Gastroesophageal sphincter (tissue), 4 donors: ENCODE data around the gene ADAM22. TPM values are rescaled to one million over a fixed set of nuclear protein-coding genes. Genes with fewer than 3 reads are reported as not detected.

Experiments used
- ATAC-seq: fragments of 150-250 bp; one replicate; pipeline ENCODE4 v1.9.1; 2016; ENCODE audit warnings: mild to moderate bottlenecking, moderate library complexity
- H3K27ac ChIP-seq, 4 donors: fragments of 200-600 bp; sonication (generic) in 3 of 4; 1 replicate in 3 of 4; 2 replicates in 1 of 4; pipeline ENCODE4 v1.5.1; 2016 to 2019
- H3K27me3 ChIP-seq: fragments of 200-600 bp; sonication (generic); one replicate; pipeline ENCODE4 v1.5.1; 2019
- H3K36me3 ChIP-seq, 2 donors: fragments of 200-600 bp; sonication (generic); one replicate each; pipeline ENCODE4 v1.5.1; 2019; ENCODE audit warnings: control low read depth in 1 of 2
- H3K4me1 ChIP-seq, 3 donors: fragments of 200-600 bp; sonication (generic); 1 replicate in 2 of 3; 2 replicates in 1 of 3; pipeline ENCODE4 v1.5.1; 2016 to 2019; ENCODE audit warnings: control low read depth in 2 of 3
- H3K4me3 ChIP-seq, 2 donors: fragments of 200-600 bp; sonication (generic); one replicate each; pipeline ENCODE4 v1.5.1; 2019; ENCODE audit warnings: mild to moderate bottlenecking in 1 of 2, moderate library complexity in 1 of 2
- H3K9me3 ChIP-seq, 3 donors: fragments of 200-600 bp; sonication (generic); one replicate each; pipeline ENCODE4 v1.5.1; 2017 to 2019; ENCODE audit warnings: control low read depth in 2 of 3
- CTCF ChIP-seq, 4 experiments: fragments of 200-600 bp in 2 of 4; fragments of 450-650 bp in 2 of 4; sonication (generic) in 1 of 4; IDR thresholded peaks; one replicate each; pipeline ENCODE4 v1.5.1; 2017 to 2019; ENCODE audit warnings: antibody characterized with exemption in 4 of 4, mild to moderate bottlenecking in 2 of 4, moderate library complexity in 2 of 4
- EP300 ChIP-seq: sonication (generic); formaldehyde crosslinking; IDR thresholded peaks from one replicate; pipeline ENCODE4 v1.6.1; 2017; ENCODE audit warnings: antibody characterized with exemption, mild to moderate bottlenecking
- POLR2A ChIP-seq, 2 donors: fragments of 450-650 bp; IDR thresholded peaks; one replicate each; pipeline ENCODE4 v1.6.1; 2017; ENCODE audit warnings: antibody characterized with exemption in 2 of 2, mild to moderate bottlenecking in 2 of 2, moderate library complexity in 1 of 2
- POLR2AphosphoS5 ChIP-seq: sonication (generic); formaldehyde crosslinking; IDR thresholded peaks from one replicate; pipeline ENCODE4 v1.6.1; 2017; ENCODE audit warnings: antibody characterized with exemption
- WGBS, 2 donors: methylation state at CpG; one replicate each; pipeline ENCODE4 v1.1.5; 2018; ENCODE audit warnings: low coverage in 1 of 2; 5-methylcytosine and 5-hydroxymethylcytosine counted together
- total RNA-seq, 4 donors: library from RNA; depleted of rRNA; stranded (reverse); fragments of >200 nt; gene quantifications; one replicate each; pipeline ENCODE4 v1.1.0, GENCODE V29; 2016

The ADAM22 gene
- total RNA-seq, 4 donors from 2014 or later: 1.1 to 3.6 (median 1.7) TPM

GRCh38 chr7:88071994-88072714, 138.1 kb downstream of the ADAM22 start:
- Histone ChIP-seq H3K4me1 (no peaks in the 10 kb centered on the region), H3K27me3 (no peaks in the 10 kb centered on the region), H3K27ac (no peak overlapping the region), H3K9me3 (peaks cover 0 to 12% (median 0%) of the 10 kb centered on the region in 3 donors), H3K4me3 (no peak overlapping the region), H3K36me3 (no peaks in the 10 kb centered on the region)
- TF ChIP-seq EP300 (no peak), POLR2AphosphoS5 (no peak), CTCF (IDR thresholded peaks at IDR 0.05) (no peak)
- no peak for ATAC-seq
- WGBS, 2 donors: 42 to 54% methylated on average over 3 of the region's 3 CpGs

GRCh38 chr7:88072715-88073055, 138.6 kb downstream of the ADAM22 start:
- no peak for ATAC-seq
- H3K27me3 ChIP-seq: no peaks in the 10 kb centered on the region
- no peaks in the 10 kb centered on the region for H3K4me1 ChIP-seq
- 53 to 100% methylated on average over 1 of the region's 1 CpG for WGBS, 2 donors
- peaks cover 0 to 12% (median 0%) of the 10 kb centered on the region in 3 donors for H3K9me3 ChIP-seq
- H3K4me3 ChIP-seq: no peak overlapping the region
- TF ChIP-seq POLR2AphosphoS5 (no peak), POLR2A (IDR thresholded peaks at IDR 0.05) (no peak), EP300 (no peak), CTCF (IDR thresholded peaks at IDR 0.05) (no peak)
- no peaks in the 10 kb centered on the region for H3K36me3 ChIP-seq
- no peak overlapping the region for H3K27ac ChIP-seq

GRCh38 chr7:88073626-88074025, 139.6 kb downstream of the ADAM22 start:
- no peak for TF ChIP-seq CTCF (IDR thresholded peaks at IDR 0.05)
- no peak for TF ChIP-seq POLR2AphosphoS5
- TF ChIP-seq POLR2A (IDR thresholded peaks at IDR 0.05): no peak
- TF ChIP-seq EP300: no peak
- no peak overlapping the region for H3K4me3 ChIP-seq
- peaks cover 0 to 9% (median 0%) of the 10 kb centered on the region in 3 donors for H3K9me3 ChIP-seq
- no peak overlapping the region for H3K27ac ChIP-seq
- no peaks in the 10 kb centered on the region for H3K4me1 ChIP-seq
- no peaks in the 10 kb centered on the region for H3K36me3 ChIP-seq
- 50% methylated on average over 1 of the region's 1 CpG; no CpG with 5 or more reads in 1 of the 2 donors for WGBS, 2 donors
- H3K27me3 ChIP-seq: no peaks in the 10 kb centered on the region
- ATAC-seq: no peak

- ATAC-seq: no peak
- Histone ChIP-seq H3K27ac (no peak overlapping the region), H3K4me1 (no peaks in the 10 kb centered on the region), H3K9me3 (no peaks in the 10 kb centered on the region), H3K36me3 (no peaks in the 10 kb centered on the region), H3K4me3 (no peak overlapping the region), H3K27me3 (no peaks in the 10 kb centered on the region)
- TF ChIP-seq POLR2AphosphoS5 (no peak), CTCF (IDR thresholded peaks at IDR 0.05) (no peak), EP300 (no peak), POLR2A (IDR thresholded peaks at IDR 0.05) (no peak)
- 72 to 76% methylated on average over 2 of the region's 2 CpGs for WGBS, 2 donors
These were observed 141.2 kb downstream of the ADAM22 start for GRCh38 chr7:88075216-88075615.

- WGBS, 2 donors: 39 to 72% methylated on average over 2 of the region's 2 CpGs
- Histone ChIP-seq H3K27ac (no peak overlapping the region), H3K4me1 (no peaks in the 10 kb centered on the region), H3K4me3 (no peak overlapping the region), H3K9me3 (no peaks in the 10 kb centered on the region), H3K27me3 (no peaks in the 10 kb centered on the region), H3K36me3 (no peaks in the 10 kb centered on the region)
- TF ChIP-seq CTCF (IDR thresholded peaks at IDR 0.05) (no peak), POLR2AphosphoS5 (no peak), POLR2A (IDR thresholded peaks at IDR 0.05) (no peak), EP300 (no peak)
- no peak for ATAC-seq
These were observed 149.8 kb downstream of the ADAM22 start for GRCh38 chr7:88083883-88084282.
